CD4-positive, alpha-beta T cell treated with Interferon alpha-2 for 1 hour (primary cell): ENCODE data around the gene ANKRD39.

Experiments used
- DNase-seq, 2 donors: peaks; one replicate each; pipeline ENCODE4 v3.0.0-alpha.2; 2020 to 2022

Gene ANKRD39

GRCh38 chr2:96852667-96853066 lies 5.1 kb downstream of the ANKRD39 start:
- DNase-seq, result no peak

DNA sequence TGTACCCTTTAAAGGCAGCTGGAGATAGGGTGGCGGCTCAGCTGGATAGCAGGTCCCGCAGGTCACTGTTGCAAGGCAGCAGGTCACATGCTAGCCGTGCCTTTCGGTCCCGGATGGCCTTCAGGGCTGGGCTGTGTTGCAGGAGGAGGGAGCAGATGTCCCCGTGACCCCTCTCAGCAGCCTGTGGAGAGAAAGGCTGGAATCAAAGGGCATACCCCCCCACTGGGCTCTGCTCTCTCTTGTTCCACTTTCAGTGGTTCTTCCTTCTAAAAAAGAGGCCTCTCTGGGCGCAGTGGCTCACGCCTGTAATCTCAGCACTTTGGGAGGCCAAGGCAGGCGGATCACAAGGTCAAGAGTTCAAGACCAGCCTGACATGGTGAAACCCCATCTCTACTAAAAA lies 9.6 kb downstream of the ANKRD39 start:
- no peak for DNase-seq

DNA sequence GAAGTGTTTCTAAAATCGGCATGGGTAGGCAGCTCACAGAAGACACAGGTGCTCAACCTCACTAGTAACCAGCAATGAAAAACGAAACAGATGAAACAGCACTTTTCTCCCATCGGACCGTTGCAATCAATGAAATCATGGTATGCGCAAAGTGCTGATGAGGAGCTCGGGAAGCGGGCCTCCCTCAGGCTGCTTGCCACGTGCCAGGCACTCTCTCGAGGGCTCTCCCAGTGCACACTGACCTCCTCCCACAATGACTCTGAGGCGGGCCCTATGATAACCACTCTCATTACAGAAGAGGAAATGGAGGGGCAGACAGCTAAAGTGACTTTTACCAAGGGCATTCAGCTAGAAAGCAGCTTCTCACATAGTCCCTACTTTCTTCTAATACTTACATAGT lies 10.2 kb downstream of the ANKRD39 start:
- no peak for DNase-seq

DNA sequence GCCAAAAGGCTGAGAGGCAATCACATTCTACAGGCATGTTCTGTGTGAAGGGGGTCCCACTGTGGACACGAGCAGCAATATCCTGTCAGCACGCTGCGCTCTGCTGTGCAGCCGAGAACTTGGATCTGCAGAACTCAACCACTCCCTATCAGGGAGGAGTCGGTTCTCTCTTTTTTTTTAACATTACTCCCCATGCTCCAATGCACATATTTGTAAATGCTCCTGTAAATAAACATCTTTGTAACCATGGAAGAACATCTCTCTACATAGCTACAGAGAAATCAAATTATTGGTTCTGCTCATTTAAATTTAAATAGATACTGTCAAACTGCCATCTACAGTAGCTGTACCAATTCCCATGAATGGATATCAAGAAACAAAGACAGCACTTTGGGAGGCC lies 11.0 kb downstream of the ANKRD39 start:
- no peak for DNase-seq

DNA sequence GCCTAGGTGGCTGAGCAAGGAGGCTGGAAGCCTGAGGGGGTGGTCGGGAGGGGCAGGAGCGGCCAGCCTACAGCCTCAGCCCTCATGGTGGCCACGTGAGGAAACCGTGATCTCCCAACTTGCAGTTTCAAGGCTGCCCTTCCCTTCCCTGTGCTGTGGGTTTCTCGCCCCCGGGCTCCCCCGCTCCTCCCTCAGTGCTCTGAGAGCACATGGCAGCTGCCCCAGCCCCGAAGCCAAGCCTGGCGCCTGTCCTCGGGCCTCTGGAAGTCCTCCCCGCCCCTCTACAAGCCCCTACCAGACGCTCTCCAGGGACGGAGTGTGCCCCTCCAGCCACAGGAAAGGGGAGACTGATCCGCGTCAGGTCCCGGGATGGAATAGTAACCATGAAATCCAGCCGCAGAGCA lies 13.4 kb downstream of the ANKRD39 start:
- DNase-seq, result no peak

GRCh38 chr2:96843538-96844268 lies 14.1 kb downstream of the ANKRD39 start, which contains the start of gene ANKRD23:
Gene ANKRD23, minus strand, starts transcription at chr2:96844021. Its CDS starts 29 bp downstream, at chr2:96843992.
- DNase-seq, result no peak

- no peak for DNase-seq
Measured at GRCh38 chr2:96842600-96842999, 15.2 kb downstream of the ANKRD39 start.

DNA sequence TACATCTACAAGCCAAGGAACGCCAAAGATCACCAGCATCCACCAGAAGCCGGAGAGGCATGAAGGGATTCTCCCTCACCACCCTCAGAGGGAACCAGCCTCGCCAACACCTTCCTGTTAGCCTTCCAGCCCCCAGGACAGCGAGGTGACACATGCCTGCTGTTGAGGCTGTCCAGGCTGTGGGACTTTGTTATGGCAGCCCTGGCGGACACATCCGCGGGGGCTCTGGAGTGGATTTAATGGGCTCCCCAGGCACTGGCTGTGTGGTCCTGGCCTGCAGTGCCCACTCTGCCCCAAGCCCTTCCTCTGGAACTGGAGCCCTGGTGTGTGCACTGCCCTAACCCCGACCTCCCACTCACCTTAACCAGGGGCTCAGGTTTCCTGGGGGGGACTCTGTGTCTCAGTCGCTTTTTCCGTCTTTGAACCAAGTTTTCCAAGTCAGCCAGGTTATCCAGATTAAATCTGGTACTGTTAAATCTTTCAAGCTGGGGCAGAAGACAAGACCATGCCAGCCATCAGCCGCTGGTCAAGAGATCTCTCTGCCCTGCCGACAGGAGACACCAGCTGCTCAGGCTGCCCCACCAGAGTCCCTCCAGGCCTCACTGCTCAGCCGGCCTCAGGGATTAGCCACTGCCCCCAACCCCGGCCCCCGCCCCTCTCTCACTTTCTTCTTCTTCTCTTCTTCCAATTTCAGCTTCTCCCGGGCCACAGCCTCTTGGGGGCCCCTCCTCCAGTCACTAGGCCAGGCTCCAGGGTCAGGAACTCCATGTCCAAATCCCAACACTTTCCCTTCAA lies 15.9 kb downstream of the ANKRD39 start:
- no peak for DNase-seq

- no peak for DNase-seq
Measured at GRCh38 chr2:96839875-96840850, 17.7 kb downstream of the ANKRD39 start.

DNA sequence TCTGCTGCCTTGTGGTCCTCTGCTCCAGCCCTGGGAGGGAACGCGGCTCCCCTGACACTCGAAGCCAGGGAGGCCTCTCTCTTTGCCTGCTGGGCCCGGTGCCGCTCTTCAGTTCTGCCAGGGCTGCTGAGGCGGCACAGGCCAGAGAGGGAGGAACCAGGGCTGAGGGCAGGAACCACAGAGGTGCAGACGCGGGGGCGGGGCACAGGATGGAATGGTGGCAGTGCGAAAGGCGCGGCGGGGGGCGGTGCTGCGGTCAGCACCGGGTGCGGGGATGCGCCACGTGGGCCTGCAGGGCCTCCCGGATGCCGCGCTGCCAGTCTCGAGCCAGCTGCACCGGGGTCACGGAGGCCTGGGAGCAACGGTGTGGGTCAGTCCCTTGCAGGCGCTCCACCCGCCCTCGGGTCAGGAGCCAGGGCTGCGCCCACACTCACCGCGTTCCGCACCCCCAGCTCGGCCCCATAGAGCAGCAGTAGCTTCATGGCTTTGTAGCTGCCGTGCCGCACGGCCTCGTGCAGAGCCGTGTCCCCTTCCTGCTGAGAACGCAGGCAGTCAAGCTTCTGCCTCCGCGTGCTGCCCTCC lies 18.4 kb downstream of the ANKRD39 start:
- peak; percentile 73 to 83 for DNase-seq

DNA sequence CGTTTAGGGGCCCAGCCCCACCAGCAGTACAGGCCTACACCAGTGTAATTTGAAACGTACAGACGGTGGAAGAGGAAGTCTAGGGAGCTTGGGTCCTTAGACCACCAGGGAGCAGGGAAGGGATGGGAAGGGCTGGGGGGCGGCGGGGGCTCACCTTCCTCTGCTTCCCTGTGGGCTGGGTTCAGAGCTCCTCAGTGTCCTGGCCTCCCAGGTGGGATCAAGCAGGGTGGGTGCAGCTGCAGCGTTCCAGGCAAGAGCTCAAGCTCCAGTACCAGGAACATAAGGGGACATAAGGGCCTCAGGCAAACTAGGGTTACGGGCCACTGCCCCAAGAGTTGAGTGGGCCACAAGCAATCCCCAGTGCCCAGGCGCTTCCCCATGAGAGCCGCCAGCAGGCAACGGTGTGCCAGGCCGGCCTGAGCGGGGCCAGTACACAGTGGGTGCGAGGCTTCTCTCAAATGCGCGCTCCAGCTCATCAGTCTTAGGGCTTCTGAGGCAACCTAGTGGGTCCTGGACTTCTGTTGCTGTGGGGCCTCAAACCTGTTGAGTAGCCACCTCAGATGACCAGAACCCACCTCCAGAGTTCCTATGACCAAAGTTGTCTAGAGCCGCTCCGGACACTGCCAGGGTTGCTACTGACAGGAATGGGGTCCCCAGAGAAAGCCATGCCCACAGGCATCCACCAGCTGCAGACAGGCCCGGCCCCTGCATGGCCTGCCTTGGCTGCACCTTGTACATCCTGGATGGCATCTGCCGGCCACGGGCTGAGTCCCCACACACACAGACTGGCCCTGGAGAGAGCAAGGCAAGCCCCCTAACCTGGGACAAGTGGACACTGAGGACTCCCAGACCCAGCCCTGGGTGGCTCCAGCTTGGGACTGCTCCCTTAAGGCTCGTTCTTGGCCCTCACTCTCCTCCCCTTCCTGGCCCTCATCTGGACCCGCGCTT lies 19.2 kb downstream of the ANKRD39 start:
- DNase-seq, result no peak

DNA sequence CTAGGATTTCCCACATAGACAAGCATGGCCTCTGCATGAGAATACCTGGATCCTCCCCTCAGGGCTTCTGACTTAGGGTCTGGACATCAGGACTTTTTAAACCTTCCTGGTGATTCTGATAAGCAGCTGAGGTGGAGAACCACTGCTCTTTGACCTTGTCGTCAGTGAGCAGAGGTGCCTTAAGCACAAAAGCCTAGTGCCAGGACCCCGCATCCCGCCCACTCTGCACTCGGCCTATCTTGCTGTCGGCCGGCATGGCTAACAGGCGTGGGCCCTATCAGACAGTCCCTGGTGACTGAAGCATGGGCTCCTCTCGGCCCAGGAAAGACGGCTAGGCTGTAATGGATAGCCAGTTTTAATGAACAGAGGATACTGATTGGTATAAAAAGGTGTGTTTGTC lies 20.2 kb downstream of the ANKRD39 start:
- no peak for DNase-seq

DNA sequence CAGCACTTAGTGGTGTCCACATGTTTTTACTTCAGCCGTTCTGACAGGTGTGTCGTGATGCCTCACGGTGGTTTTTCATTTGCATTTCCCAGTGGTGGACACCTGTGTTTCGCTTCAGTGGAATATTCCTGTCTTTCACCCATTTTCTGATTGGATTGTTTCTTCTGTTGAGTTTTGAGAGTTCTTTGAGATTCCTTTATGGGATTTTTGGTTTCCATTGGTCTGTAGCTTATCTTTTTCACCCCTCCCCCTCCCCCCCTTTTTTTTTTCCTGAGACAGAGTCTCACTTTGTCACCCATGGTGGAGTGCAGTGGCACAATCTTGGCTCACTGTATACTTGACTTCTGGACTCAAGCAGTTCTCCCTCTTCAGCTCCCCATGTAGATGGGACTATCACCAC lies 22.0 kb downstream of the ANKRD39 start:
- DNase-seq, result no peak

DNA sequence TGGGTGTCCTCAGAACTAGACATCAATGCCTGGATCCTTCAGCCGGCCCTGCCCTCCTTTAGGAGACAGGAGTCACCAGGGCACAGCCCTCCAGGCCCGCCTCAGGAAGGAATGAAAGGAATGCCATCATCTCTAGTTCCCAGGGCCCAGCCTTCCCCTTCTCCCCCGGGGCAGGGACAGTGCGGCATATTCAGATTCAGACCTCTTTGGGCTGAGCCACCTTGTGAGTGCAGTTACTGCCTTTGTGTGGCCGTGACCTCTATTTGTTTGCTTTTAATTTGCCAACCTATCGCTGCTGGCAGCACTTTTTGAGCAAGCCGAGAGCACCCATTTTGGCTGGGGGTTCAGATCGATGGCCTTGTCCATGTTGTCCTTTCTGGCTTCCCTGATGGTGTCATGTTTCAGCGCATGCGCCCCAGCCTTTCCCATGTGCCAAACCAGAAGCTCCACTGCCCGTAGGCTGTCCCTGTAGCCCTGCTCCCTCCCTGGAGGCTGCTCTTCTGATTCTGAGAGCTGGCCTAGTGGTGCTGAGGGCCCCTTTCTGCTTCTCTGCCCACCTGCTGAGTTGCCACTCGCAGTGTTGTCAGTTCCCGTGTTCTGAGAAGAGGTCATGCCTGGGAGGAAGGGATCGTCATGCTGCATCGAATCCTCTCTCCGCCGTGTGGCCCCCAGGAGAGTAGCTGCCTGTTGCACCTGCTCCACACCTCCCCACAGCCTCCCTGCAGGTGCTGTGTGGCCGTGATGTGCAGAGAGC lies 24.9 kb downstream of the ANKRD39 start:
- DNase-seq, result no peak

GRCh38 chr2:96832408-96832753 lies 25.4 kb downstream of the ANKRD39 start:
- DNase-seq, result no peak

DNA sequence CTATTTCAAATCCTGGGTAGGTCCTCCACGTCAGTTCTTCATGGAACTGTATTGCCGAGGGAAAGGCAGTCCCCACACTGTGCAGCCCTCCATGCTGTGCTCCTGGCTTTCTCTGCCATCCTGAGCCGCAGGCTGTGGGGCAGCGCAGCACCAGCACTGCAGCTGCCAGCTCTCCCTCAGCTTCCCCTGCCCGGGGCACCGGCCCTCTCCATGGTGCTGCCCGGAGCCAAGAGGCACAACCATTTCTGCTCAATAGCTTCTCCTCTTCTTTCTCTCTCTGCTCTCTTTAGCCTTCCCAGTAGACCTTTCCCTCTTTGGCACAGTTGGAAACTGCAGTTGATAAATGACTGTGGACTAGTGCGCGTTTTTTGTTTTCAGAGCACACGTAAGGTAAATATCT lies 26.1 kb downstream of the ANKRD39 start:
- no peak for DNase-seq

- DNase-seq, result no peak
Measured at GRCh38 chr2:96830044-96830562, 27.7 kb downstream of the ANKRD39 start.

DNA sequence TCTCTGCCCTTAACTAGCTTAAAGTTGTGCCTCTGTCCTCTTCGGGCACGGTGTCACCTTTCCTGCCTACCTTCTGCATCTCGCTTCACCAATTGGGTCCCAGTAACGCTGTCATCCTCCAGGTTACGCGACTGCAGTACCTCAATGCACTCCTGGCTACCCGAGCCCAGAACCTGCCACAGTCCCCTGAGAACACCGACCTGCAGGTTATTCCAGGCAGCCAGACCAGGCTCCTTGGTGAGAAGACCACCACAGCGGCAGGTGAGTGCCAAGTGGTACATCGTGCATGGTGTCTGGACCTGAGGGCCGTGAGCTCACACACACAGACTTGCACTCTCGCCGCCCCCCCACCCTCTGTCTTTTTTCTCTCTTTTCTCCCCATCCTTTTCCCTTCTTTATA lies 28.9 kb downstream of the ANKRD39 start:
- no peak for DNase-seq

DNA sequence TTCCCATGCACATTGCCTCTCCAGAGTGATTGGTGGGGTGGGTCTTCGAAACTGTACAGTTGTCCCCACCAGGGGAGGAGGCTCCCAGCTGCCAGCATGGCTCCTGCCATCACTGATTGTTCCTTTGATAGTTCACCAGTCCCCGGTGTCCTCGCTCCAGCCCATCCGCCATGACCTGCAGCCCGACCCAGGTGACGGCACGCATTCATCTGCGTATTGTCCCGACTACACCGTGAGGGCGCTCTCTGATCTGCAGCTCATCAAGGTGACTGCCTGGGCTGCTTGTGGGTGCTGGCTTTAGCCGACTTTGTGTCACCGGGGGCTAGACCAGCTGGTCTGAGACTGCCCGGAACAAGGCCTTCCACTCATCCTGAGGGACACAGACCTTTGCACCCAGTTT lies 29.4 kb downstream of the ANKRD39 start:
- DNase-seq, result no peak

- DNase-seq, result no peak
Measured at GRCh38 chr2:96826546-96827278, 31.1 kb downstream of the ANKRD39 start.
